CD4-positive, alpha-beta T cell treated with Interferon alpha-2 for 1 hour (primary cell): ENCODE data around the gene ARSI.

Experiments used
- DNase-seq, 2 donors: peaks; one replicate each; pipeline ENCODE4 v3.0.0-alpha.2; 2020 to 2022

Gene ARSI

DNA sequence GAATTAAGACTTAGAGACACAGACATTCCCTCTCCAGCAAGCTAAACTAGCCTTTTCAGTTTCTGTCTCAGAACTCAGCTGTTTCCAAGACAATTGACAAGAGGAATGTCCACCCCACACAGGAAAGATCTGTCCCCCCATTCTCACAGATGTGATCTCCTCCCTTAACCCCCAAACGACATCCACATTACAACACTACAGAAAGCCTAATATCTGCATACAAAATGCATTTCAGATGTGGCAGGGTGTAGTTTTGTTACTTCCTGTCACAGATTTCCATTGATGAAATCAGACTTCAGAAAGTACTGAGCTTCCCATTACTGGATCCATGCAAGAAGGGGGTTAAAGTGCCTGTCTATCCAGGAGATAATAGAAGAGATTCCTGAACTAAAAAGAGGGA, 2.9 kb upstream of the ARSI start:
- no peak for DNase-seq

DNA sequence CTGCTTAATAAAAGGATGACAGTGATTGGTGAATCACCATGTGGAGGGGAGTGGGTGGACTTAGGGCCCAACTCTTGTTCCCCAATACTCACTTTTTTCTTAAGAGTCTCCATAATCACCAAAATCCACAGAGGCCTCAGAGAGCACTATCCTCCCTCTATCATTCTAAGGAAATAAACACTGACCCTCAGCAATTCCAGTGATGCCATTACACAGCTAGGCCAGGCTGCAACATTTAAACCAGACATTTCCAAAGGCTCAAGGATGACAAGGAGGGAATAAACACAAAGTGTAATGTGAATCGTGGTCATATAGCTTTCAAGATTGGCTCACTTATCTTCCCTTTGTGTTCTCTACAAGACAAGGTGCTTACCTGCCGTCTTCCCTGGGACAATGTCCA, 2.4 kb upstream of the ARSI start:
- no peak for DNase-seq

DNA sequence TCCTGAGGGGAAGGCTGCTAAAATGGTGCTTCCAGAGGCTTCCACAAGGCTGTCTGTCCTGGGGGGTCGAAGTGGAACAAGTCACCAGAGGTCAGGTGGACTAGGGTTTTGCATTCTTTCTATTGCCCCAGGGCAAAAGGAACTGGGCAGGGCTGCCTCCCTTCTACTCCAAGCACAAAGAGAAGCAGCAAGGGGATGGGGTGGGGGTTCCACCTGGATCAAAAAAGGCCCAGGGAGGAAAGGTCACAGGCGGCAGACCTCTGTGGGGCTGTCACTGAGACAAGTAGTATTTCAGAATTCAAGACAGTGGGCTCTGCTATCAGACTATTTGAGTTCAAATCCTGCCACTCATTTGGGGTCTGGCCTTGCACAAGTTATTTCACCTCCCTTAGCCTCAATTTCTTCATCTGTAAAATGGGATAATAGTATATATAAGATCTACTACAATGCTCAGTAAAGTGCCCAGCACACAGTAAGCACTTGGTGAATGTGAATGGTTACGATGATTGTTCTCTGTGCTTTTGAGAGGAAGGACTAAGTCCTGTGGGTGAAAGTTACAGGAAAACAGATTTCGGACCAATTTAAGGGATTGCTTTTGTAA, 1.9 kb upstream of the ARSI start:
- no peak for DNase-seq

DNA sequence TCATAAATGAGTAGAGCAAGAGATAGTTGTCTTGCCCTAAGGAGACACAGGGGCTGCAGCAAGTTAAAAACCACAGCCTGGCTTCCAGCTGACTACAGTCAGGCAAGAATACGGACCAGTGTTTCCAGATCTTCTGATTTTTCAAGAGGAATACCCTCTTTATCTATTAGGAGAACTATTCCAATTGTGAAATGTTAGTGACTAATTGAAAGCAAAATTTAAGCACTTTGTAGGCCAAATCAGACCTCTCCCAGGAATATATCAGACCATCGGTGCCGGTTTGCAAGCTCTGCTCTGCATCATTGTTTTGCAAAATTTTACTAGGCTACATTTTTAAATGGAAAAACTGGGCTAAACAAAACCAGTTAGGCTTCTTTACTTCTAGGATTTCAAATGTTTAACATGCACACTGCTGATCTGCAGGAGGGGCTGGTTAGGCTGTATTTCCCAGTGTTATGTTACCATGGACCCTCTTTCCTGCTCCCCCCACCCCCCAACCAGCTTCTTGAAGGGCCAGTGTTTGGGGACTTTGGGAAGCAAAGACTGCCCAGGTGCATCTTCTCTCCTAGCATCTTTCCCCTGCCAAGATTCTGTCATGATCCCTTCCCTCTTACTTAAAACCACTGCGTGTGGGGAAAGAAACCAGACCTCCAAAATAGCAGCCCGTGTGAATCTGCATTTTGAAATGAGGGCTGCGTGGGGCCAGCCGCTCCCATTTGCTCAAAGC, 1.1 kb upstream of the ARSI start:
- no peak for DNase-seq

DNA sequence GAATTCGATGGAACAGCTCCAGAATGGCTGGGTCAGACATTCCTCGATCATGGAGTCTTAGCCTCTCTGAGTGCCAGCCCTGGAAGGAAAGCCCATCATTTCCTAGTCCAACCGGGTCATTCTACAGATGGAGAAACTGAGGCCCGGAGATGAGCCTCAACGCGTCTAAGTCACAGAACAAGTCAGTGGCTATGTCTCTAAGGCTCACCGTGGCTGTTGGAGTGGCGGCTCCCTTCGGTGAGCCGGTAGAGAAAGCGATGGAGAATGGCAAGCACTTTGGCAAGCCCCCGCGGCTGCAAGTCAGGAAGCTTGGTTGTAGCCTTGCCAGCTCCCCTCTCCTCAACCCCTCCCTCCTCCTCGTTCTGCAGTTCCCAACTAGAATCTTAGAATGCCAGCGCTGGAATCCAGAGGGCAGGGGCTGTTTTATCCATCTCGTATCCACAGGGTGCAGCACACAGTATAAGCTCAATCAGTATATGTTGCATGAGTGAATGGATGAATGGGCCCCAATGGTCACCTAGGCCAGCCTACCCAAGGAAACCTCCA, 438 bp upstream of the ARSI start:
- no peak for DNase-seq

DNA sequence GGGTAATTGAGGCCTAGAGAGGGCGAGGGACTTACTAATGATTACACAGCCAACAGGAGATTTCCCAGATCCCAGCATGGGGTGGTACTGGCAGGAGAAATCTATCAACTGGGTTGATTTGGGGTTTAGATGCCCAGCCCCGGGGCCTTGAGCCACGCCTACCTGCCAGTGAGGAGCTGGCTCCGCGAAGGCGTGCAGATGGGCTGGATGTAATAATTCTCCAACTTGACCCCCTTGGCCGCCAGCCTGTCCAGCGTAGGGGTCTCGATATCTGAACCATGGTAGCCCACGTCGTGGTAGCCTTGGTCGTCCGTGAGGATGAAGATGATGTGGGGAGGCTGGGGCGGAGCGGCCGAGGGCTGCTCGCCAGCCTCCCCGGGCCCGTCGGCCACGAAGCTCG, 804 bp downstream of the ARSI start:
- no peak for DNase-seq

DNA sequence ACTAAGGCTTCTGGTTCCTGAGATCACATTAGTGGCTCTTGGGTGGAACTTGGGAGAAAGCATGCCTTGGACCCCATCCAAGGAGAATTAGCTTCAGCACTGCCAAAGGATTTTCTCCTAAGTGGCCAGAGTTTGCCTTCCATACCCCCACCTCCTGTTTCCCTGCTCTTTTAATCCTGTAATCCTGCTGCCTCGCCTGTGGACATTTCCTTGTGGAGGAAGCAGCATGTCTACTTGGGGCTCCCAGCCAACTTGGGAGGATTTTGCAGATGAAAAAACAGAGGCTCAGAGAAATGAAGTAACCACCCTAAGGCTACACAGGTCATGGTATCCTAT, 1.6 kb downstream of the ARSI start:
- no peak for DNase-seq

DNA sequence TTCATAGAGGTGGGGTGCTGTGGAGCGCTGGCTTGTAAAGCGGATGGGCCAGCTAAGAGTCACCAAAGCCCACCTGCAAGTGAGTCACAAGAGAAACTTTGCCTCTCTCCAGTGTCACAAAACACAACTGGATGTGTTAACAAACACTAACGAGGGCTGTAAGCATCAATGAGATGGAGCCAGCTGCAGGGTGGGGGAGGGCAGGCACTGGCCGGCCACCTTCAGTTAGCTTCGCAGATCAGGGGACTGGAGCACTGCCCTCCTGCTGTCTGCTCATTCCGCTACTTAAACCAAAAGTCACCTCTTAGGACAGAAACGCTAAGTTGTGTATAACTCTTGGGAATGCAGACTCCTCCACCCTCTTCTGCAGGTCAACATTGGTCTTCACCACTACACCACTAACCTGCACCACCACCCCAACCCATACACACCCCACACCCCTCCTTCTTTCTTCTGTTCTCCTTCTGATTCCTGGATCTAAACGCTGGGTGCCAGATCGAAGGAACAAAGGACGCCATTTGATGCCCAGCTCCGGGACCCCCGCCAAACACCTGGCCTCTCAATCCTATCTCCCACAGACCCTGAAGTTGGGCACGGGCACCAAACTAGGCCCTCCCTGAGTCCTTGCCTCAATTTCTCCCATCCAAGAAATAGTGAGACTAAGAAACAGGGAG, 2.1 kb downstream of the ARSI start:
- no peak for DNase-seq

DNA sequence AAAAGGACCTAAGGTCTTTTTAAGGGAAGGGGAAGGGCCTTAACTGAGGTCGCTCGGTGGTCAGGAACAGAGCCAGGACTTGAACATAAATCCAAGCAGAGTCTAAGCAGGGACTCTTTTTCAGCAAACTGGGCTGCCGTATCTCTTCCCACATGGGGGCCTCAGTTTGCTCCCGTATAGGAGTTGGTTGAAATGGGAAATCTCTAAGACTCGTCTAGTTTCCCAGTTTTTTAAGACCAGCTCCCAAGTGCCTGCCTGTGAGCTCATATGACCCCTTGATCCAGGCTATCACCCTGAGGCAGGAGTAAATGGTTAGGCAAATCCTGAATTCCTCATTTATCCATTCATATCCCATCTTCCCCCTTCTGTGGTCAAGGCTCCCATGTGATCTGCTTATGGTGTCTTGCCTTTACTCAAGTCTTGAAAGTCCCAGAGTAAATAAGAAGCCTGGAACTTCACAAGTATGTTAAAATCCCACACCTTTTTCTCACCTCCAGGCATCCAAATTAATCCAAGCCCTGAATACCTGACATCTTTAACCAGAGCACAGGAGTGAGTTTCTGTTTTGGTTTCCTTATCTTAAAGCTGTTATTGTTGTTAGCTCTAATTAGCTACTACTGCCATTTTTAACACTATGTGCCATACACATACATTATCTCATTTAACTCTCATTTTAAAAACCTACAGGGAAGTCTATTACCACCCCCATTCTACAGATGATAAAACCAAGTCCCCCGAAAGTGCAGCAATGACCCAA, 3.0 kb downstream of the ARSI start:
- no peak for DNase-seq

DNA sequence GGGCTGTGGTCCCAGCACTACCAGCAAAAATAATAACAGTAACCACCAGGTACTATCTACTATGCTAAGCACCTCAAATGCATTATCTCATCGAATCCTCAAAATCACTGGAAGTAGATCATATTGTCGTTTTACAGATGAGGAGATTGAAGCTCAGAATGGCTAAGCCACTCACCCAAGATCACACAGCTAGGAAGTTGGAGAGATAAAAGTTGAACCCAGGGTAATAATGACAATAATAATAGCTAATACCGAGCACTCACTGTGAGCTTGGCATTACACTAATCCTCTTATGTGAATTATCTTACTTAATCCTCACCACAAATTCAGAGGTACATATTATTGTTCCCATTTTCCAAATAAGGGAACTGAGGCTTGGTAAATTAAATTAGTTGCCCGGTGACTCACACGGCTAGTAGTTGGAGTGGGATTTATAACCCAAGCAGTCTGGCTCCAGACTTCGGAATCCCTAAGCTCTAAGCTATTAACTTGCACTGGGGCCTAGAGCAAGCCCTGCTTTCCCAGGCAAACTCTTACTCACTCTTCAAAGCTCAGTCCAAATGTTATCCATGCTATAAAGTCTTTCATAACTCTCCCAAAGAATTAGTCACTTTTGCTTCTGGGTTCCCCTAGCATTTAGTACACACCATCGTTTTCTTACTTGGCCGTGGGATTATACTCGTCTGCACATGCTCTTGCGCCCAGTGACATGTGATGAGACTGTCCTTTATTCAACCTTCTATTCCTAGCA, 3.8 kb downstream of the ARSI start:
- no peak for DNase-seq

DNA sequence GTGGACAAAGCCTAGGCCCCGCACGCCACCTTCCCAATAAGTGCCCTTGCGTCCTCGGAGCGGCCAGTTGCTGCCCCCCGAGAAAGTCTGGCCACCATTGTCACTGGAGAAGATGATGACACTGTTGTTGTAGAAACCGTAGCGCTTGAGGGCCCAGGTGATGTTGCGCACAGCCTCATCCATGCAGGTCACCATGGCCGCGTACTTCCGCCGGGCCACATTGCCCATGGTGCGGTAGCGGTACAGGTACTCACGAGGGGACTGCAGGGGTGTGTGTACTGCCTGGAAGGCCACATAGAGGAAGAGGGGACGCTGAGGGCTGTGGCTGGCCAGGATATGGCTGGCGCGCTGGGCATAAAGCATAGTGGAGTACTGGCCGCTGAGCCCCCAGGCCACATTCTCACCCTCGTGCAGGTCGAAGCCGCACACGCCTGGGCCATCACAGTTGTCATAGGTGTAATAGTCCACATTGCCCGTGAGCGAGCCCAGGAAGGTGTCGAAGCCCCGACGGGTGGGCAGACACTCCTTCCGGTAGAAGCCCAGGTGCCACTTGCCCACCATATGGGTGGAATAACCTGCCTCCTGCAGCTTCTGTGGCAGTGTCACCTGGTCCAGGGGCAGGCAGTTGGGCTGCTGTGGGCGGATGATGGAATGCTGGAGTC, 4.6 kb downstream of the ARSI start:
- no peak for DNase-seq

DNA sequence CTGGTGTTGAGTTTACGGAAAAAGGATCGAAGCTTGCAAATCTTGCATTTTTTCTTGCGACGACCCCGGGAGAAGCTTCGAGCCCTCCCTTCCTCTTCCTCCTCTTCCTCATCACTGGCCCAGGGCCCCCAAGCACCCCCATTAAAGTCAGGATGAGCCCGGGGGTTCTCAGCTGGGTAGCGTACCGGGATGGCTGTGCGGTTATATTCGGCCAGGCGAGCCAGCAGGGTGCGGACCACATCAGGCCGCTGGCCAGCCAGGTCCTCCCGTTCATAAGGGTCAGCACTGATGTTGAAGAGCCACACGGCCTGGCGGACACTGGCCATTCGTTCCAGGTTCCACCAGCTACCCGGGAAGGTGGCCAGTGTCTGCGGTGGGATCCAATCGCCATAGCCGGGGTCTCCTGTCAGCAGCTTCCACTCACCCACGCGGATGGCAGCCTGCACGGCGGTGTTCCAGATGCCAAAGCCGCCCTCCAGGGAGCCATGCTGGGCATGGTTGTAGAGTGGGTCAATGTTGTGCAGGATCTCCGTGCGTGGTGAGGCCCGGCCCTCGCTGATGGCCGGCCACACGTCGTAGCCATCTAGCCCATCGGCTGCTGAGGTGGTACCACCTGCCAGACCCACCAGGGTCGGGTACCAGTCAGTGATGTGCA, 5.3 kb downstream of the ARSI start:
- no peak for DNase-seq

DNA sequence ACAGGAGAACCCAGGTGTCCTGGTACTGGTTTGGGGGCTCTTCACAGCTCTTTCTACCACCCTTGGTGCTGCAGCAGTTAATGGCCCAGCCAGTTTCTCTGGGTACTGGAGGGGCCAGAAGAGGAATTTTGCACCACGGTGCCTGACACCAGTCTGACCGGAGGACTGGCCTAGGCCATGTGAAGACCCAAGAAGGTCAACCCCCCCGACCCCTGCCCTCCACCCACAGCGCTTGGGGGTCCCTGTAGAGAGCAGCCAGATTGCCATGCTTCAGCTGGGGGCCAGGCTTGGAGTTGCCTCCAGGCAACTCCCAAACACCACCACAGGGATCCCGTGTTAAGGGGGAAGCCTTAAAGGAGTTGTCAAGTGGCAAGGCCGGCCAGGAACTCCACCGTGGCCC, 6.2 kb downstream of the ARSI start:
- DNase-seq: no peak

DNA sequence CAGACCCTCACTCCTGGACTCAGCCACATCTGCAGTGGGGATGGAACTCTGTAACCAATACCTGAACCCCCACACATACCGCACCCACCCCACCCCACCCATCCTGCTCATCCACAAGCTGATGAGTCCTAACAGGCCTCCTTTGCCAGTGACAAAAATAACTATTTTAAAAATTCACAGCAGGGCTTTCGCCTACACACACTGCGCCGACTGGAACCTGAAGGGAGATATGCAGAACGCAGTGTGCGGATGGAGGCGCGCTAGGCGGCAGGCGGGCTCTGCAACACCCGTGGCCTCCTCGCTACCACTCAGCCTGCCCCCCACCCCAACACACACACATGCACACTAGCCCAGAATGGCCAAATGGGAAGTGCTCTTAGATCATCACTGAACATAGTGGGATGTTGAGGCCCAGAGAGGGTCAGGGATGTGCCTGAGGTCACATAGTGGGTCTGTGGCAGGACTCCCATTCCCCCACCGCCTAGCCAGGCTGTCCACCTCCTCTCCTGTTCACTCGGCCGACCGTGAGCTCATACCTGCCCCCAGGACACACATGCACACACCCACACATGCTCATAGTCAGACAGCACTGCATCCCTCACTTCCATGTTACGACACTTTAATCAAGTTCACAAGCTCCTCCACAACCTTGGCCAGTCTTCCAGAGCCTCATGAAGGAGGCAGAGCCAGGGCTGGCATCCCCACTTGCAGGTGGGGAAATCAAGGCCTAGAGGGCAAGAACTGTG, 6.8 kb downstream of the ARSI start:
- no peak for DNase-seq

DNA sequence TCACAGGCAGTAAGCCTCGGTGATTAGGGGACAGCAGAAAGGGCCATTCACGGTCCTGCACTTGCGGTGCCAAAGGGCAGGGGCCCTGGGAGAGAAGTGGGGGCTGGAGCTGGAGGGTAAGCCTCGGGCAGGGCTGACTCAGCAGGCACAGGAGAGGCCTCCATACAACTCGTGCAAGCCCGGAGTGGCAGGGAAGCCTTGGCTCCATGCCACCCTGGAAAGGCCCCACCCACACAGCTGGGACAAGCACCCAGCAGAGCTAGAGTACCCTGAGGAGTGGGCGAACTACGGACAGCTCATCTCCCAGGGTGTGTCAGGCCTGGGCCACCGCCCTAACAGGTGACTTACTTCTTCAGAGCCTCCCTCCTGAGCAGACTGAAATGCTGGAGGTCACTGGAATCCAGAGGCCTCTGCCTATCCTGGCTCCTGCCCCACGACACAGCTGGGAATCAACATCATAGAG, 7.5 kb downstream of the ARSI start:
- DNase-seq: no peak

DNA sequence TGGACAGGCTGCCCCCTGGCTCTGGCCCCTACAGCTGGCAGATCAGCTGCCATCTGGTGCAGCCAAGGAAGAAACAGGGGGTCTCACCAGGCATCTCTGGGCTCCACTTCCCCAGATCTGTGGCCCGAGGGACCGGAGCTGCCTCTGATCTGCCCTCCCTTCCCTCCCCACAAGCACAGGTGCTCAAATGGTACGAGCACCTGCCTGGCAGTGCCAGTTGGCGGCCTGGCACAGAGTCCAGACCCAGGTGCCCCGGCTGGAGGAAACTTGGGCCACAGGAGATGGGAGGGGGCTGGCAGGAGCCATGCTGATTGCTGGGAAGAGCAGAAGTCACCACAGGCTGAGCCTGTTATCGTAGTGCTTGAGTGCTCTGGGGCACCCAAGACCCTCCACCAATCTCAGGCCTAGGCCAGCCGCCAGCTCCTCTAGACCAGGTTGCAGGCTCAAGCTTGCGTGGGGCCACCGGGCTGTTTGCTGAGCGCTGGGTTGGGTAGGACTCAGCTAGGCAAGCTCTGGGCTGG, 8.1 kb downstream of the ARSI start:
- no peak for DNase-seq

DNA sequence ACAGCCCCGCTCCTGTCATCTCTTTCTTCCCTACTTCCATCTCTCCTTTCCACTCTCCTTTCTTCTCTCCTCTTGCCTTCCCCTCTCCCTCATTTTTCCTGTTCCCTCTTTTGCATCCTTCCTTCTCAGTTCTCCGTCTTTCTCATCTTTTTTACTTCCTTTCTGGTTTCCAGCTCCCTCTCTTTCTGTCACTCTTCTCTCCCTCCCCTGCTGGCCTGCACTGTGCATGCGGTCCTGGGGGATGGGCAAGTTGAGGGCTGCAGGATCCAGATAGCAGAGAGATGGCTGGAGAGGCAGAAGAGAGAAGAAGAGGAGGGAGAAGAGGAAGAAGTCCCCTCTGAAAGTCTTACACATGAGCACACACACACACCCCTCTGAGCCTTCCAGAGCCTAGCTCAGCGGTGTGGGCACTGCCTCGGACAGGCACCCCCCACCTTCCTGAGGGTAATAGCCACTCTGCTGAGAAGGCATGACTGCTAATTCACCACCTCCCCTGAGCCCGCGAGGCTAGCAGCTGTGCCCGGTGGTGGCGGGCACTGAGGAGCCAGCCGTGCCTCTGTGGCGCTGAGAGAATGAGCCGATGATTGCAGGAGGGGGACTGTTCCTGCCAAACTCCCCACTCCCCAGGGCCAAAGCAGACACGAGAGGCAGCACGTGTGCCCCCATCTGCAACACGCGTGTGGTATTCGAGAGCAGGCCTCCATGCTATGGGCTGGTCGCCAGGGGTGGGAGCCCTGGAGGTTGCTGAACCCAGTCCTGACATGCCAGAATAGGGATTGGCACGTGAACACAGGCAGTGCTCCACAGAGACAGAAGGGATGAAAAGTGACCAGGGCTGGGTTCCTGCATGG, 9.4 kb downstream of the ARSI start:
- no peak for DNase-seq

DNA sequence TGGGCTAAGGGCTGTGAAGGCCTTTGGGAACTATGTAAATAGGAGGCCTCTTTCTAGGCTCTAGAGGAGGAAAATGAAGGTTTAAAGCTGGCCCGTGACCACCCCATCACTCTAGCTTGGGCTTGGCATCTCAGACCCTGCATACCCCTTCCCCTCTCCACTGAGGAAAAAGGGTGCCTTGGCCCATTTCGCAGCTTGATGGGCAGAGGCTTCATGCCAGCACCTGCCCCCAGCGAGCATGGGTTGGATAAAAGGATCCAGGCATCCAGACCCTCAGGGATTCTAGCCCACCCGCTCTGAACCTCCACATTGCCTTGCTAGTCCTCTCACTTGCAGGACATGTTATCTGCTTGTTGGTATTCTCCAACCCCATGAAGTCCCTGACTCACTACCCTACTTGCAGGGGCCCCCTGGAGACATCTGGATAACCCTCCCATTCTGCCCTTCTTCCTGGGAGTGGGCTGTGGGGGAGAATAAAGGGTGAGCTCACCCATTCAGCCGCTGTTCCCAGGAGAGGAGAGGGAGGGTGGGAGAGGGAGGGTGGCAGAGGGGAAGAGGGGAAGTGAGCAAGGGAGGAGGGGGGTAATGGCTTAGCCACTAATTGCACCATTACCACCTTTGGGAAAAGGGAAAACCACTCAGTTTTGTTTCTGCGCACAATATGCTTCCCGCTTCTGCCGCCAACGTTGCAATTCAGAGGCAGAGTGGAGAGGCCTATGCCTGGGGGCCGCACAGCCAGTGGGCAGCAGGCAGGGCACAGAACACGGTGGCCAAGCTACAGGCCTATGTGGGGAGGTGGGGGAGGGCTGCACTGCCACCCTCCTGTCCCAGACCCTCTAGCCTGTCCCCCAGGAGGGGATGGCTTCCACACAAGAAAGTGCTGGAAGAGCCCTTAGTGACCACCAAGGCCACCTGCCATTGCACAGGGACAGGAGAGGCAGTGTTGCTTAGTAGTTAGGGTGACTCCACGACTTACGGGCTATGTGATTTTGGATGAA, 11.0 kb downstream of the ARSI start:
- DNase-seq: no peak
